GM19324 (cell line): ENCODE results near the gene CELF5.

ENCODE experiments used
- ATAC-seq: cut with Tn5 transposase; IDR thresholded peaks from one replicate; pipeline ENCODE4 v1.9.1; 2021; ENCODE audit warnings: mild to moderate bottlenecking, moderate library complexity; ENCODE audit not compliant: unreplicated experiment, low FRiP score

CELF5 gene

GRCh38 chr19:3236272-3236671, 11.8 kb downstream of the CELF5 start:
- no peak for ATAC-seq

DNA sequence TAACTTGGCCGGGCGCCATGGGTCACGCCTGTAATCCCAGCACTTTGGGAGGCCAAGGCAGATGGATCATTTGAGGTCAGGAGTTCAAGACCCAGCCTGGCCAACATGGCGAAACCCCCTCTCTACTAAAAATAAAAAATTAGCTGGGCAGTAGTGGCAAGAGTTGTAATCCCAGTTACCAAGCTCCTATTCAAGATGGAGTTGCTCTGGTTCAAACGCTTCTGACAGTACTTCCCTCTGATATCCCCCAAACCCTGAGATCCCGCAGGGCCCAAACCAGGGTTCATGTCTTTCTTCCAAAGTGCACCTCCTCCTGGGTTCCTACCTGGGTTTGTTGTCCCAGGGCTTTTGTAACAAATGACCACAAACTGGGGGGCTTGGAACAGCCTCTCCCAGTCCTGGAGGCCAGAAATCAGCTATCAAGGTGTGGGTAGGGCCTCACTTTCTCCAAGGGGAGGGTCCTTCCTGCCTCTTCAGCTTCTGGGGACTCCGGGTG, 13.7 kb downstream of the CELF5 start:
- no peak for ATAC-seq

DNA sequence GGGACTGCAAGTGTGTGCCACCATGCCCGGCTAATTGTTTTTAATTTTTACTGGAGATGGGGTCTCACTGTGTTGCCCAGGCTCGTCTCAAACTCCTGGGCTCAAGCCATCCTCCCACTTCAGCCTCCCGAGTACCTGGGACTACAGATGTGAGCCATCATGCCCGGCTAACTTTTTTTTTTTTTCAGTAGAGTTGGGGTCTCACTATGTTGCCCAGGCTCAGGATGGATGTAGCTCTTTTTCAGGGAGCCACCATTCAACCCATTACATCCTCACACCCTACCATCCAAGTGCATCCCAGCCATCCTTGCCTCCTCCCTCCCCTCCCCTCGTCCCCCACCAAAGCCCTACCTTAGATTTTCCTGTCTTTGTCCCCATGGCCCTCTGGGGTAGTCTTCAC, 14.9 kb downstream of the CELF5 start:
- no peak for ATAC-seq

DNA sequence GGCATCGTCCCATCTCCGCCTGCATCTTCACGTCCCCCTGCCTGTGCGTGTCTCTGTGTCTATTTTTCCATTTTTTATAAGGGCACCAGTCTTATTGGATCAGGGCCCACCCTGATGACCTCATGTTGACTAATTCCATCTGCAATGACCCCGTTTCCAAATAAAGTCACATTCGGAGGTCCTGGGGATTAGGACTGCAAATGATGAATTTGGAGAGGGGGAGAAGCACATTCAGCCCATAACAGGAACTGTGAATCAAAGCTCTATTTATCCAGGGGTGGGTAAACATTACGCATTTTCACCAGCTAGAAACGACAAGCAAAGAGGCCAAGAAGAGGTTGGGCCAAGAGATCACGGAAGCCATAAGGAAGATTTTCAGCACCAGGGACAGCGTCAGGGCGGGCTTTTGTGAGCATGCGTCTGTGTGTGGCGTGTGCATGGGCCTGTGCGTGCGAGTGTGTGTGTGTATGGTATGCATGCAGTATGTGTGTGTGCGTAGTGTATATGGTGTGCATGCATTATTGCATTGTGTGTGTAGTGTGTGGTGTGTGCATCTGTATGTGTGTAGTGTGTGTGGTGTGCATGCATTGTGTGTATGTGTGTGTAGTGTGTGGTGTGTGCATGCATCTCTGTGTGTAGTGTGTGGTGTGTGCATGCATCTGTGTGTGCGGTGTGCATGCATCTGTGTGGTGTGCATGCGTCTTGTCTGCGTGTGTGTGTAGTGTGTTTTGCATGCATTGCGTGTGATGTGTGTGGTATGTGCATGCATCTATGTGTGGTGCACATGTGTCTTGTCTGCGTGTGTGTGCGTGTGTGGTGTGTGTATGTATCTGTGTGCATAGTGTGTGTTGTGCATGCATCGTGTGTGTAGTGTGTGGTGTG, 19.6 kb downstream of the CELF5 start:
- ATAC-seq, result no peak

- ATAC-seq, result no peak
Measured at GRCh38 chr19:3245050-3245449, 20.6 kb downstream of the CELF5 start.

DNA sequence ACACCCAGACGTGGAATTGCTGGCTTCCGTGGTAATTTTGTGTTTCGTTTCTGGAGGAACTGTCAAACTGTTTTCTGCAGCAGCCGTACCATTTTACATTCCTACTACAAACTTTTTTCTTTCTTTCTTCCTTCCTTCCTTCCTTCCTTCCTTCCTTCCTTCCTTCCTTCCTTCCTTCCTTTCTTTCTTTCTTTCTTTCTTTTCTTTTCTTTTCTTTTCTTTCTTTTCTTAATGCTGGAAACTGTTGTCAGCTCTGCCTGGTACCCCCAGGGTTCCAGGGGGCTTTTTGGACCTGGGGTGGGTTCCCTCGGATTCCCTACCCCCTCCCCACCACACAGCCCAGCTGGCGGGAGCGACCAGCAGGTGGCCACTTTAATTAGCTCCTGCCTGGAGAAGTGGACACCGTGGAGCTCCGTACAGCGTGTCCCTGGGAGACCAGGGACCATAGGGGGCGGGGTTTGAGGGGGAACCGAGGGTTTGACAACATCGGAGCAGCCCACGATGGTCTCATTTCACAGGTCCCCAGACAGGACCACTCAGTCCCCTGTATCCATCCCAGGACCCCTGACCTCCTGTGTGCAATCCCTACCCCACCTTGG, 24.4 kb downstream of the CELF5 start:
- no peak for ATAC-seq

DNA sequence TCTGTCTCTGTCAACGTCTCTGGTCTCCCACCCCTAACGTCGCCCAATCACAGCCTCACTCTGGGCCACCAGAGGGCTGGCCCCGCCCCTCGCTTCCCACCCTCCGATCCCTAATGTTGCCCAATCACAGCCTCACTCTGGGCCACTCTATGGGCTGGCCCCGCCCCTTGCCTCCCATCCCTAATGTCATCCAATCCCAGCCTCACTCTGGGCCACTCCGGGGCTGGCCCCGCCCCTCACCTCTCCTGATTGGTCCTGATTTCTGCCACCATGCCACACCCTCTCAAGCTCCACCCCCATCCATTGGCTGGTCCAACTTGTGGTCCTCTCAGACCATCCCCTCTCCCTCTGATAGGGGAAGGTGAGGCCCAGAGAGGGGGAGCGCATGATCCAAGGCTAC, 24.9 kb downstream of the CELF5 start:
- no peak for ATAC-seq

GRCh38 chr19:3250675-3251074, 26.2 kb downstream of the CELF5 start:
- no peak for ATAC-seq

- no peak for ATAC-seq
Measured at GRCh38 chr19:3251229-3251628, 26.8 kb downstream of the CELF5 start.

GRCh38 chr19:3252650-3253049, 28.2 kb downstream of the CELF5 start:
- ATAC-seq, result no peak

DNA sequence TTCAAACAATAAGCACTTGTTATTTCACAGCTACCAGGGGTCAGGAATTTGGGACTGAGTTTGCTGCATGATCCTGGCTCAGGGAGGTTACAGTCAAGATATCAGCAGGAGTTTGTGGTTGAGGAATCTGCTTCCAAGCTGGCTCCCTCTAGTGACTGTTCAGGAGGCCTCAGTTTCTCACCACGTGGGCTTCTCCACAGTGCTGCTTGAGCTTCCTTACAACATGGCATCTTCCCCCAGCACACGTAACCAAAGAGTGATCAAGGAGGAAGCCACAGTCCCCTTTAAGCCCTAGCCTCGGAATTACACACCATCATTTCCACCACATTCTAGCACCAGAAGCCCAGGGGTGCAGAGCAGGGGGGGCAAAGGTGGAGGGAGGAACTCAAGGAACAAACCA, 28.8 kb downstream of the CELF5 start:
- no peak for ATAC-seq

DNA sequence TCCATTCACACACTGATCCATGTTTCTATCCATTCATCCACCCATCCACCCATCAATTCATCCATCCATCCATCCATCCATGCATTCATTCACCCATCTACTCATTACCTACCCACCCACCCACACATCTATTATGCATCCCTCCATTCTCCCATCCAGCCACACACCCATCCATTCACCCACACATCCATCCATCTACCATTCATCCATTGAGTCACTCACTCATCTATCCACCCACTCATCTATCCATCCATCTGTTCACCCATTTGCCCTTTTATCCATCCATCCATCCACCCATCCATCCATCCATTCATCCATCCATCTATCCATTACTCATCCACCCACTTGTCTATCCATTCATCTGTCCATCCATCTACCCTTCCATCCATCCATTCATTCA, 30.1 kb downstream of the CELF5 start:
- ATAC-seq, result no peak

DNA sequence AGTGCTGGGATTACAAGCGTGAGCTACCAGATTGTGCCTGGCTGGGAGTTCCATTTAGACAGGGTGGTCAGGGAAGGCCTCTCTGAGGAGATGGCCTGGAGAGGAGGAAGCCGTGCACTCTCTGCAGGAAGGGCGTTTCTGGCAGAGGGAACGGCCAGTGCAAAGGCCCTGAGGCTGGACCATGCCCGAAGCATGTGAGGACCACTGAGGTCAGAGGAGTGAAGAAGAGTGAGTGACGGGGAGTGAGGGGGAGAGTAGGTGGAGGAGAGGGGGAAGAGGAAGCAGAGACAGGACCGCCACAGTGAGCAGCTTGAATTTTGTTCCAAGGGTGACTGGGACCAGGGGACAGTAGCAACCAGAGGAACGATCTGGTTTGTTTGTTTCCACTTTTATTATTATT, 32.6 kb downstream of the CELF5 start:
- ATAC-seq, result no peak

DNA sequence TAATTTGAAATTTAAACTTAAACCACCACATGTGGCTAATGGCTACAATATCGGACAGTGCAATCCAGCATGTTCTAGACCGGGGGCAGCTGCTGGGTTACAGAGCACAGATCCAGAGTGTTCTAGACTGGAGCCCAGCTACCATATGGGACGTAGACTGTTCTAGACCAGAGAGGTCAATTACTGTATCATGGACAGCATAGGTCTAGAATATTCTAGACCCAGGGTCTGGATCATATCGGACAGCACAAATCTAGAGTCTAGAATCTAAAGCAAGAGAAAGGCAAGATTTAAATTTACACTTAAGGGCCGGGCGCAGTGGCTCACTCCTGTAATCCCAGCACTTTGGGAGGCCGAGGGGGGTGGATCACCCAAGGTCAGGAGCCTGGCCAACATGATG, 37.9 kb downstream of the CELF5 start:
- no peak for ATAC-seq

GRCh38 chr19:3263866-3264265, 39.4 kb downstream of the CELF5 start:
- ATAC-seq, result no peak

- ATAC-seq, result no peak
Measured at GRCh38 chr19:3265432-3265831, 41.0 kb downstream of the CELF5 start.

- no peak for ATAC-seq
Measured at GRCh38 chr19:3266092-3266693, 41.7 kb downstream of the CELF5 start.

DNA sequence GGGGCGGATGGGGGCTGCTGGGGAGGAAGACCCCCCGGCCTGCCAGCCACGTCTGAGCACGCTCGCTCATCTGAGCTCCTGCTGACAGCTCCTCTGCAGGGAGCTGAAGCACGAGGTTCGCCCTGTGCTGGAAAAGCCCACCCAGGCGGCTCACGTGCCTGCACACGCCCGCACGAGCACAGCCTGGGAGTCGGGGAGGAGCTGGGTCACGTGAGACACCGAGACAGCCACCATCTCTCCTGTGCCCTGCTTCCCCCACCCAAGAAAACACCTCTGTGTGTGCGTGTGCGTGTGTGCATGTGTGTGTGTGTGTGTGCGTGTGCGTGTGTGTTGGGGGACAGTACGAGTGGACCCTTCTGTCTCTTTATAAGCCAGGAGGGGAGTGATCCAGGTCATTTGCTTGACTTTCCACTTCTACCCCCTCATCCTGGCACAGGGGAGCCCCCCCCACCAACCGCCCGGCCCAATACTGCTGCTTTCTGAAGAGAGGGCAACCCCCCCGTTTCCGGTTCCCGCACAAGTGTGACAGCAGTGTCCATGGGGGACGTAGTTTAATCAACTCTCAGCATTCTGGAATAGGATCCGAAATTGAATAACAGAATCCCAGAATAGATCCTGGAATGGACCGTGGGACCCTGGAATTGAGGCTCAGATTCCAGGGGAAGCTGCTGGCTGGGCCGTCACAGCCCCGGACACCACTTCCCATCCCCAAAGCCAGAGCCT, 42.5 kb downstream of the CELF5 start:
- no peak for ATAC-seq

DNA sequence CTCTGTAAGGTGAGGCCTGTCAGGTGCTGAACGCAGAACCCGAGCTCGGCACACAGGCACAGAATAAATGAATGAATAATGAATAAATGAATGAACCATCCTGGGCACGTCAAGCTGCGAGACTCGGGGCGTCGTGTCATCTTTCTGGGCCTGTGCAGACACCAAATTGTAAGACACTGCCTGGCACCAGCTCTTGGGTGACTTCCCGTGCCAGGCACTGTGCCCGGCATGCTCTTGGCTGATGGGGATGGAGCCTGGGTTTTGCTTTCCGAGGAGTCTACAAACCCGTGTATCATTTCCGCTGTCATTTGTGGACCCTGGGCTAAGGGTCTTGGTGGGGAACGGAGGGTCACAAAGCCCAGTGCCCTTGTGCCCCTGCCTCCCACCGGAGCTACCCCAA, 43.9 kb downstream of the CELF5 start:
- ATAC-seq, result no peak

DNA sequence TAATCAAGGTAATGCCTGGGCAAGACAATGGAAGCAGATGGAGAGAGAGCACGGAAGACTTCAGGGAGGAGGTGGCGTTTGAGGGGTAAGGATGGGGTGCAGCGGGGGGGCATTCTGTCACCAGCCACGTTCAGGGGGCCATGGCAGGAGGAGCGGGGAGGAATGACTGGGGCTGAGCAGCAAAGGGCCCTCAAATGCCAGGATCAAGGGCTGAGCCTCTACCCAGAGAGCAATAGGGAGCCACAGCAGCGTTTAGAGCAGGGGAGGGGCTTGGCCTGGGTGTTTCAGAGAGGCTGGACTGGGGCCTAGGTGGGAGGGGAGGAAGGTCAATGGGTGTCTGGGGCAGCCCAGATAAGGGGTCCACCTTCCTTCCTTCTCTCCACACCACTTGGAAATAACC, 44.3 kb downstream of the CELF5 start:
- no peak for ATAC-seq
